Mammary epithelial cell (primary cell): ENCODE data around the gene ABCG1.

Experiments
- CTCF ChIP-seq, 2 donors: IDR thresholded peaks in 1 of 2; conservative IDR thresholded peaks in 1 of 2; 2 replicates each; pipeline ENCODE4 v1.5.1; 2011 to 2012; ENCODE audit warnings: inconsistent platforms in 2 of 2, low read length in 2 of 2, mild to moderate bottlenecking in 2 of 2, control low read depth in 1 of 2, low read depth in 1 of 2; ENCODE audit not compliant: insufficient read depth in 1 of 2; ENCODE audit errors: extremely low read depth in 1 of 2
- EZH2 ChIP-seq: IDR thresholded peaks from 2 replicates; pipeline ENCODE4 v1.6.1; 2012; ENCODE audit warnings: low read length, inconsistent platforms, borderline replicate concordance

GRCh38 chr21:42230178-42230577 is 11.2 kb downstream of the ABCG1 start:
- TF ChIP-seq EZH2 (no peak), CTCF (conservative IDR thresholded peaks at IDR 0.05 in 1 of 2, IDR thresholded peaks at IDR 0.05 in 1 of 2; ENCODE audit: extremely low read depth in 1 of 2, insufficient read depth in 1 of 2, low read depth in 1 of 2, low read length in 2 of 2) (no peak)
